ENCODE results near the gene THAP11.
"Not testable (repeated sequence)": the region's sequence is repeated elsewhere in the genome, so short reads cannot be mapped to it uniquely, and the experiment has no call there.

The THAP11 gene

DNA sequence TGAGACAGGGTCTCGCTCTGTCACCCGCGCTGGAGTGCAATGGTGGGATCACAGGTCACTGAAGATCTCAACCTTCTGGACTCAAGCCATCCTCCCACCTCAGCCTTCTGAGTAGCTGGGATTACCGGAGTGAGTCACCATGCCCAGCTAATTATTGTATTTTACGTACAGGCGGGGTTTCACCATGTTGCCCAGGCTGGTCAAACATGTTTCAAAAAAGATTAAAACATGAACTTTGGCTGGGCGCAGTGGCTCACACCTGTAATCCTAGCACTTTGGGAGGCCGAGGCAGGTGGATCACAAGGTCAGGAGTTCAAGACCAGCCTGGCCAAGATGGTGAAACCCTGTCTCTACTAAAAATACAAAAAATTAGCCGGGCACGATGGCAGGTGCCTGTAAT is 4.9 kb upstream of the THAP11 start:
- not testable (repeated sequence) for DNase-seq

GRCh38 chr16:67837811-67838210 is 4.3 kb upstream of the THAP11 start:
- DNase-seq = no peak

- DNase-seq = no peak
Measured at GRCh38 chr16:67841198-67841815, 813 bp upstream of the THAP11 start.

- peak in 12 of 14 donors; percentile 10 to 76 (median 62) for DNase-seq
Measured at GRCh38 chr16:67842509-67843342, 606 bp downstream of the THAP11 start.

DNA sequence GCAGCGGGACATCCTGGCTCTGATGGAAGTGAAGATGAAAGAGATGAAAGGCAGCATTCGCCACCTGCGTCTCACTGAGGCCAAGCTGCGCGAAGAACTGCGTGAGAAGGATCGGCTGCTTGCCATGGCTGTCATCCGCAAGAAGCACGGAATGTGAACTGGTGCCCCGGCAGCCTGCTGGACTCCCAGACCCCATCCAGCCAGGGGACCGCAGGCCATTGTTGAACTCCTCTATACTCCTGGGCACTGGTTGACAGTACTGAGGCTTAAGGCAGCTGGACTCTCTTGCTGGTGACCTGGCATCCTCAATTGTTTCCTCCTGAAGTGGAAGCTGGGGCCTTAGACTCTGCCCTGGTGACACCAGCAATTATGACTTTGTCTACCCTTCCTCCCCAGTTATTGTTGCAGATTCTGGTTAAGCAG is 1.2 kb downstream of the THAP11 start:
- peak in 3 of 14 donors; percentile 35 to 49 (median 44) for DNase-seq

DNA sequence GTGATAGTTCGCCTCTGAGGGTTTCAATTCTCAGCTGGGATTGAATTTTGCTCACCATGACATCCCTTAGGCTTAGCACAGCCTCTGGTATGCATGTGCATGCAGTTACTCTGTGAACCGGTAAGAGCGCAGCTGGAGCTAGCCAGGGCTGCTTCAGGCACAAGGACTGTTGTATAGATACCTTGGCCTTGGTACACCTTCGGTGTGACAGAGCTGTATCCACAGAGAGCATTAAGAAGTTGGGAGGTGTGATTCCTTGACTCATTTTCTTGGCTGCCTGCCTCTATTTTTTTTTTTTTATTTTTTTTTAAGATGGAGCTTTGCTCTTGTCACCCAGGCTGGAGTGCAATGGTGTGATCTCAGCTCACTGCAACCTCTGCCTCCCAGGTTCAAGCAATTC is 2.4 kb downstream of the THAP11 start:
- DNase-seq = no peak

GRCh38 chr16:67845291-67846062 is 3.4 kb downstream of the THAP11 start:
- DNase-seq = no peak

DNA sequence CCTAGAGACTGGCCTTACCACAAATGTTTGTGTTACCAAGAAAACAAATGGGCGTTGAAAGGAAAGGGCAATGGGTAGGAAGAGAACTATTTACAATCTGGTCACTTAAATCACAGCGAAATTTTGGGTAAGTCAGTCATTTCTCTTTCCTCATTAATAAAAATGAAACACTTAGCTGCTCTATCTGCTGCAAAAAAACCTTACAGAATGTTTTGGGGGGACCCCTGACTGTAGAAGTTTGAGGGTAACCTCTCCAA is 3.9 kb downstream of the THAP11 start:
- no peak for DNase-seq

GRCh38 chr16:67846320-67847063 is 4.4 kb downstream of the THAP11 start, which contains the start of gene NUTF2:
NUTF2 (plus strand) TSS chr16:67846933; CDS start chr16:67865131, 18,198 bp downstream.
- DNase-seq = peak; percentile 85 to 96 (median 92)

- DNase-seq = peak in 4 of 14 donors; percentile 57 to 82 (median 70)
Measured at GRCh38 chr16:67847064-67847861, 5.1 kb downstream of the THAP11 start, which contains the start of gene CENPT. CENPT (minus strand) TSS chr16:67847693; CDS start chr16:67833859, 13,834 bp downstream.

DNA sequence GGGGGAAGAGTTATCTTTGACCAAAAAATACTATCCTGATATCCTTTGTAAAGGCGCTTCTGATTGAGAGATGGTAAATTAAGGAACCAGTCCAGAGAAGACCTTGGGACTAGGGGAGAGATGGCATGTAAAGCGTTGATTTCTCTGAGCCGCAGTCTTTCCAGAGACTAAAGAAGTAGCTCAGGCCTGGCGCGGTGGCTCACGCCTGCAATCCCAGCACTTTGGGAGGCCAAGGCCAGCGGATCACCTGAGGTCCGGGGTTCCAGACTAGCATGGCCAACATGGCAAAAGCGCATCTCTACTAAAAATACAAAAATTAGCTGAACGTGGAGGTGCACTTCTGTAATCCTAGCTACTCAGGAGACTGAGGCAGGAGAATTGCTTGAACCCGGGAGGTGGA is 6.0 kb downstream of the THAP11 start:
- DNase-seq = no peak

GRCh38 chr16:67853670-67854069 is 11.6 kb downstream of the THAP11 start:
- DNase-seq = no peak

GRCh38 chr16:67855789-67856188 is 13.7 kb downstream of the THAP11 start:
- no peak for DNase-seq

DNA sequence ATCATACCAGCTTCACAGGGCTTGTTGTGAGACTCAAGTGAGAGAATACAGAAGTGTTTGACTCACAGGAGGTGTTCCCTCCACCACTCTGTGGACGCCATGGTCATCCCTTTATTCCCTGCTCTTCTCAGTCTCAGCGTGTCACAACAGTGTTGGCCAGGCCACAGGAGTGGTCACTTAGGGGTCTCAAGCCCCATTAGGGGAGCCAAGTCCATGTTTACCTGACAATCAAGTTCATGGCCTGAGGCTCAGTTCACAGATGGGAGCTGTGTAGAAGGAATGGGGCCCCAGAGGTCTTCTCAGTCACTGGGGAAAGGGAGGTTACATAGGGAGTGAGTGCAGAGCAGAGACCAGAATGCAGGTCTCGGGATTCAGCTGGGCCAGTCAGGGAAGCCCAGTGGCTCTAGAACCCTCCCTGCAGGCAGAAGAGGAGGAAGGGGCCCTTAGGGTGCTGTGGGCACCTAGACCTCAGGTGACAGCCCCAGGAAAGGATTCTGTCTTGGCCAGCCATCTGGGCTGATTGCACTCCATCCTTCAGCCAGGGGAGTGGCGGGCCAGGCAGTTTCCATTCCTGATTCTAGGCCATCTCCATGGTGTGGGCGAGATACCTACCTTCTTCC is 14.9 kb downstream of the THAP11 start:
- no peak for DNase-seq

- peak in 5 of 14 donors; percentile 1 to 58 (median 10) for DNase-seq
Measured at GRCh38 chr16:67857547-67858233, 15.6 kb downstream of the THAP11 start.

- DNase-seq = no peak
Measured at GRCh38 chr16:67858500-67858899, 16.4 kb downstream of the THAP11 start.

GRCh38 chr16:67860589-67861398 is 18.7 kb downstream of the THAP11 start:
- no peak for DNase-seq

DNA sequence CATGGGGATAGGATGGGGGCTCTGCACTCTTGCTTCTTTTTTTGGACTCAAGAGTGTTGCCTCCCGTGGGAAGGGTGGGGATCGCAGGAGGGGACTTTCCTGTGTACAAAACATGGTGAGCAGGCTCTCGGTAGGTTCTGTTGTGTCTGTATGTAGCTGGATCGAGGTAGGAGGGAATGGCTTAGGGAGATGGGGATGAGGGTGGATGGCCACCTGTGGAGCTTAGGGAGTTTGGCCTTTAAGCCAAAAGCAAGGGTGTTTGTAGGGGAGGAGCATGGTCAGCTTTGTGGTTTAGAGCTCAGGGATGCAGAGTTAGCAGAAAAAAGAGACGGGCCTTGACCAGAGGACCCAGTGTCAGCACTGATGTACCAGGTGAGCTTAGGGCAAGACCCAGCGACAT is 19.8 kb downstream of the THAP11 start:
- DNase-seq = no peak

Measured in C1 segment of cervical spinal cord (tissue), 14 donors.